Measurements from ENCODE around the gene TENT5C. TPM values are rescaled to one million over a fixed set of nuclear protein-coding genes. Genes with fewer than 3 reads are reported as not detected.

The TENT5C gene
- total RNA-seq, 1 experiment from 2014 or later: 1.4 TPM

DNA sequence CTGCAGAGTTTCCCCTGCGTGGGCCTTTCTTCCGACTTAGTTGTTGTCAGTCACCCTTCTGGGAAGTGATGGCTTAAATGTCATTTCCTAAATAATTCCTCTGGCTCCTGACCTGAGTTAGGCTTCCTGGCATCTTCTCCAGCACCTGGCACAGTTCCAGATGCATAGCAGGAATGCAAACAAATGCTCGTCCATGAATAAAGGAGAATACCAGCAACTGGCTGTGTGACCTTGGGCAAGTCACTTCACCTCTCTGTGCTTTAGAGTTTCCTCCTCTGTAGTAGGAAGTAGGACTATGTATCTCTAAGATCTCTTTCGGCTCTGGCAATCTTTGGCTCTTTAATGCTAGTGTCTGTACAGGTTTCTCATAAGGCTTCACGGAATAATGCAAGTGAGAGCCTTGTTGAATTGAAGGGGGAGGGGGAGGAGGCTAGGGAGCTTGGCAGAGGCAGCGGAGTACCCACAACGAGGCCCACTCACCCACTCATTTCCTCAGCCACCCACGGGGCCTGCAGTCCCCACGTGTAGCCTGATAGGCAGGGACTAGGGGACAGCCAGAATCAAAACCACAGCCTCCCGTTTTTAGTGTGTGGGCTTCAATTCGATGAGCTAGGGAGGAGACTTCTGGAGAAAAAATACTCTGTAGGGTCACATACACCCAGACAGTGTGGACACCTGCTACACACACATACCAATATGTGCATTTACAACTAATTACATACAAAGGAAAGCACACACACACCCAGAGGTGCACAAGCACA, 48.1 kb downstream of the TENT5C start:
- peaks cover 13% of the 10 kb centered on the region for H3K9me3 Mint-ChIP-seq
- TF ChIP-seq ZNF263 (CRISPR knock-in tag; IDR thresholded peaks at IDR 0.05; ENCODE audit: low read depth): no peak
- no peak for TF ChIP-seq PRRX2 (CRISPR knock-in tag; IDR thresholded peaks at IDR 0.05)
- no peak for TF ChIP-seq E2F5 (CRISPR knock-in tag; IDR thresholded peaks at IDR 0.05)
- no peak for TF ChIP-seq NR3C1 (CRISPR knock-in tag; conservative IDR thresholded peaks at IDR 0.05; ENCODE audit: low read depth)
- no peak for TF ChIP-seq E2F1 (CRISPR knock-in tag; IDR thresholded peaks at IDR 0.05)
- TF ChIP-seq SMAD4 (CRISPR knock-in tag; IDR thresholded peaks at IDR 0.05): no peak
- TF ChIP-seq CREB1 (CRISPR knock-in tag; IDR thresholded peaks at IDR 0.05): no peak
- no peak for TF ChIP-seq ZNF121 (CRISPR knock-in tag; IDR thresholded peaks at IDR 0.05)
- TF ChIP-seq HMGA2 (CRISPR knock-in tag; IDR thresholded peaks at IDR 0.05): no peak
- TF ChIP-seq CBFB (CRISPR knock-in tag; IDR thresholded peaks at IDR 0.05; ENCODE audit: low read depth): no peak
- TF ChIP-seq MXD4 (CRISPR knock-in tag; IDR thresholded peaks at IDR 0.05; ENCODE audit: borderline replicate concordance): no peak
- no peak for TF ChIP-seq ELF4 (CRISPR knock-in tag; IDR thresholded peaks at IDR 0.05; ENCODE audit: low read depth)
- TF ChIP-seq ZNF671 (CRISPR knock-in tag; IDR thresholded peaks at IDR 0.05): no peak
- TF ChIP-seq, protein P1, sequence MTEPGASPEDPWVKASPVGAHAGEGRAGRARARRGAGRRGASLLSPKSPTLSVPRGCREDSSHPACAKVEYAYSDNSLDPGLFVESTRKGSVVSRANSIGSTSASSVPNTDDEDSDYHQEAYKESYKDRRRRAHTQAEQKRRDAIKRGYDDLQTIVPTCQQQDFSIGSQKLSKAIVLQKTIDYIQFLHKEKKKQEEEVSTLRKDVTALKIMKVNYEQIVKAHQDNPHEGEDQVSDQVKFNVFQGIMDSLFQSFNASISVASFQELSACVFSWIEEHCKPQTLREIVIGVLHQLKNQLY (CRISPR knock-in tag; IDR thresholded peaks at IDR 0.05): no peak
- no peak for TF ChIP-seq TP53 (CRISPR knock-in tag; IDR thresholded peaks at IDR 0.05)
- no peak for TF ChIP-seq ATF1 (CRISPR knock-in tag; IDR thresholded peaks at IDR 0.05)
- CTCF ChIA-PET: no interaction called here
- no peak overlapping the region for H3K27ac Mint-ChIP-seq
- POLR2A ChIA-PET: no interaction called here
- peaks cover 3% of the 10 kb centered on the region for H3K36me3 Mint-ChIP-seq
- no peaks in the 10 kb centered on the region; the same call in 1 of the 2 replicates for H3K27me3 Mint-ChIP-seq (ENCODE audit: low read depth)
- ATAC-seq: no peak
- H3K4me1 Mint-ChIP-seq: peaks cover 42% of the 10 kb centered on the region
- H3K4me3 Mint-ChIP-seq: no peak overlapping the region
- no peak for DNase-seq (ENCODE audit: low spot score)

- CTCF ChIA-PET: no interaction called here
- Mint-ChIP-seq H3K4me3 (no peak overlapping the region), H3K27ac (0 out of 2 replicates have a peak overlapping the region, but pooled peaks have one; percentile 39), H3K27me3 (ENCODE audit: low read depth) (no peaks in the 10 kb centered on the region; the same call in 1 of the 2 replicates), H3K36me3 (peaks cover 3% of the 10 kb centered on the region), H3K9me3 (peaks cover 13% of the 10 kb centered on the region), H3K4me1 (peaks cover 42% of the 10 kb centered on the region)
- POLR2A ChIA-PET: no interaction called here
- TF ChIP-seq E2F1 (CRISPR knock-in tag; IDR thresholded peaks at IDR 0.05) (no peak), ATF1 (CRISPR knock-in tag; IDR thresholded peaks at IDR 0.05) (no peak), ZNF281 (CRISPR knock-in tag; IDR thresholded peaks at IDR 0.05) (no peak), MXD4 (CRISPR knock-in tag; IDR thresholded peaks at IDR 0.05; ENCODE audit: borderline replicate concordance) (no peak), TP53 (CRISPR knock-in tag; IDR thresholded peaks at IDR 0.05) (no peak), MYBL2 (CRISPR knock-in tag; IDR thresholded peaks at IDR 0.05) (no peak)
- TF ChIP-seq, protein P2, sequence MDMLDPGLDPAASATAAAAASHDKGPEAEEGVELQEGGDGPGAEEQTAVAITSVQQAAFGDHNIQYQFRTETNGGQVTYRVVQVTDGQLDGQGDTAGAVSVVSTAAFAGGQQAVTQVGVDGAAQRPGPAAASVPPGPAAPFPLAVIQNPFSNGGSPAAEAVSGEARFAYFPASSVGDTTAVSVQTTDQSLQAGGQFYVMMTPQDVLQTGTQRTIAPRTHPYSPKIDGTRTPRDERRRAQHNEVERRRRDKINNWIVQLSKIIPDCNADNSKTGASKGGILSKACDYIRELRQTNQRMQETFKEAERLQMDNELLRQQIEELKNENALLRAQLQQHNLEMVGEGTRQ (CRISPR knock-in tag; IDR thresholded peaks at IDR 0.05): no peak
- no peak for ATAC-seq
- DNase-seq (ENCODE audit: low spot score): no peak
Measured at GRCh38 chr1:117654493-117655219, 48.8 kb downstream of the TENT5C start.
